HS-5 (cell line): Measurements from ENCODE around the gene NDRG2.

Source experiments
- DNase-seq: peaks from one replicate; pipeline ENCODE4 v3.0.0-alpha.2; 2012; ENCODE audit warnings: low read depth

The NDRG2 gene

GRCh38 chr14:21024585-21025370 lies at the start of gene NDRG2:
NDRG2 (minus strand) TSS chr14:21025061; CDS start chr14:21023315, 1,746 bp downstream.
- no peak for DNase-seq

- DNase-seq = no peak
These were observed 49.1 kb upstream of the NDRG2 start for GRCh38 chr14:21073921-21074320.

- no peak for DNase-seq
These were observed 48.0 kb upstream of the NDRG2 start for GRCh38 chr14:21072781-21073339.

- DNase-seq = no peak
These were observed 47.2 kb upstream of the NDRG2 start for GRCh38 chr14:21072031-21072473.

- peak; percentile 55 for DNase-seq
These were observed 46.6 kb upstream of the NDRG2 start for GRCh38 chr14:21071225-21072030.

GRCh38 chr14:21070610-21071224 lies 45.9 kb upstream of the NDRG2 start:
- DNase-seq = no peak

- DNase-seq = no peak
These were observed 45.3 kb upstream of the NDRG2 start, which contains the start of gene ARHGEF40 for GRCh38 chr14:21070083-21070609. ARHGEF40 (plus strand) TSS chr14:21070304; CDS start chr14:21070397, 93 bp downstream.

- DNase-seq = no peak
These were observed 44.7 kb upstream of the NDRG2 start for GRCh38 chr14:21069388-21070082.

- no peak for DNase-seq
These were observed 43.9 kb upstream of the NDRG2 start for GRCh38 chr14:21068521-21069387.

- no peak for DNase-seq
These were observed 42.1 kb upstream of the NDRG2 start for GRCh38 chr14:21066882-21067502.

GRCh38 chr14:21063479-21063878 lies 38.6 kb upstream of the NDRG2 start:
- no peak for DNase-seq

- no peak for DNase-seq
These were observed 36.4 kb upstream of the NDRG2 start for GRCh38 chr14:21061347-21061668.

- DNase-seq = no peak
These were observed 35.9 kb upstream of the NDRG2 start for GRCh38 chr14:21060614-21061346.

- DNase-seq = no peak
These were observed 35.2 kb upstream of the NDRG2 start for GRCh38 chr14:21059842-21060613.

- DNase-seq = no peak
These were observed 34.0 kb upstream of the NDRG2 start for GRCh38 chr14:21058903-21059302.

GRCh38 chr14:21057803-21058675 lies 33.2 kb upstream of the NDRG2 start, which contains the start of gene RNASE8:
RNASE8 (plus strand) TSS chr14:21057822; CDS start chr14:21057893, 71 bp downstream.
- no peak for DNase-seq

GRCh38 chr14:21056520-21057163 lies 31.8 kb upstream of the NDRG2 start:
- DNase-seq = no peak
